NCI-H524 treated with DMSO at 0.1 percent for 48 hours (cell line): ENCODE measurements around the gene STUB1.
"Not testable (repeated sequence)": the region's sequence is repeated elsewhere in the genome, so short reads cannot be mapped to it uniquely, and the experiment has no call there.

Source experiments
- DNase-seq: peaks from one replicate; lab custom pipeline; 2025; lab: John Stamatoyannopoulos, UW

STUB1 gene

DNA sequence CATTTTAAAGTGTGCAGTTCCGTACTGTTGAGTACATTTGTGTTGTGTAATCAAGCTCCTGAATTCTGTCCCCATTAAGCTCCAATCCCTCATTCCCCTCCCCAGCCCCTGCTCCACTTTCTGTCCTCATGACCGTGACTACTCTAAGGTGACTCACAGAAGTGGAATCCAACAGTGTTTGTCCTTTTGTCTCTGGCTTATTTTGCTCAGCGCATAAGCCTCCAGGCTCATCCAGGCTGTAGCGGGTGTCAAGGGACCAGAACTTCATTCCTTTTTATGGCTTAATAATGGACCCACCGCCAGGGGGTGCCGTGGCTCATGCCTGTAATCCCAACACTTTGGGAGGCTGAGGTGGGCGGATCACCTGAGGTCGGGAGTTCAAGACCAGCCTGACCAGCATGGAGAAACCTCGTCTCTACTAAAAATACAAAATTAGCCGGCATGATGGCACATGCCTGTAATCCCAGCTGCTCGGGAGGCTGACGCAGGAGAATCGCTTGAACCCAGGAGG is 32.6 kb downstream of the STUB1 start:
- not testable (repeated sequence) for DNase-seq

DNA sequence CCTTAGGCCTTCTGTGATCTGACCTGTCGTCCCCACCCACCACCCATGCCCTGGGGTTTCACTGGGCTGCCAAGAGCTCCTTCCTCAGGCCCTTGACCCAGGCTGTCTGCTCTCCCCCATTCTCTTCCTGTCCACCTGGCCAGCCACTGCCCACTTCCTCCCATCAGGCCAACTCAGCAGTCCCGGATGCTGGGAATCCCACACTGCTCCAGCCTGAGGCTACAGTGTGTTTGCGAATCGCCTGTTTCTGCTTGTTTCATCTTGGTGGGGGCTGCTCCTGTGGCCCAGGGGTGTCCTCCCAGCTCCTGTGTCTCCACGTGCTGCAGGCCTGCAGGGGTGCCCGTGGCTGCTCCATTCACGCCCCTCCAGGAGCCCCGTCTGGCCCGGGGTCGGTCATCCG is 33.9 kb downstream of the STUB1 start:
- no peak for DNase-seq

DNA sequence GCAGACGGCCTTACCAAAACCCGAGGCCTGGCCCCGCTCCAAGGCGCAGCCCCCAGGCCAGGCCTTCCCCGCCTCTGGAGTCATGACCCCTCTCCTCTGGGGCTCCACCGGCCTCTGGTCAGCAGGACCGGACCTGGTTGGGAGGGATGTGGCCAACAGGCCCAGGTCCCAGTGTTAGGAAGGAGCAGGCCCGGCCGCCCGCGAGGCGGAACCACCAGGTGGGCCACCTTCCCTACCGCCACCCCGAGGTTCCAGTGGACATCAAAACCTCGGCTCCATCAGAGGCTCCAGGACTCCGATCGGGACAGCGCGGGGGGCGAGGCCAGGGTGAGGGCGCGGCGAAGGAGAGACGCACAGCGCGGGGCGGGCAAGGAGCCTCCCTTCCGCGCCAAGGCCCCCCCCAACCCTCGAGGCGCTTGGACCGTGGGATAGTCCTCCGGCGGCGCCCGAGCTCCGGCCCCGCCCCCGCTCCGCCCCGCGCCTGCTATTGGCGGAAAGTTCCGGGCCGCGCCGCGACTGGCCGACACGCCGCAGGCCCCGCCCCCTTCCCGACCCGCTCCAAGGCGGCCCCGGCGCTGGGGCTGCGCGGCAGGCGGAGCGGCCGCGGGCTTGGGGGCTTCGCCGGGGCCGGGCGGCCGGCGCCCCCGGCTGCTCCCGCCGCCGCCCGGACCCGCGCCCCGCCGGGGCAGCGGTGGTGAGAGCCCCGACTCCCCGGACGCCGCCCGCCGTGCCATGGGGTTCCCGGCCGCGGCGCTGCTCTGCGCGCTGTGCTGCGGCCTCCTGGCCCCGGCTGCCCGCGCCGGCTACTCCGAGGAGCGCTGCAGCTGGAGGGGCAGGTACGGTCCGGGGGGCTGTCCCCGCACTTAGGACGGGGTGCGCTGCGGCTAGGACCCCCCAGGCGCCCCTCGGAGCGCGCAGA is 34.6 kb downstream of the STUB1 start, which contains the start of gene METRN:
Gene METRN, plus strand, starts transcription at position 561 of the 919 bp plus-strand sequence. Its CDS starts 172 bp downstream, at position 733.
- peak; percentile 18 for DNase-seq

DNA sequence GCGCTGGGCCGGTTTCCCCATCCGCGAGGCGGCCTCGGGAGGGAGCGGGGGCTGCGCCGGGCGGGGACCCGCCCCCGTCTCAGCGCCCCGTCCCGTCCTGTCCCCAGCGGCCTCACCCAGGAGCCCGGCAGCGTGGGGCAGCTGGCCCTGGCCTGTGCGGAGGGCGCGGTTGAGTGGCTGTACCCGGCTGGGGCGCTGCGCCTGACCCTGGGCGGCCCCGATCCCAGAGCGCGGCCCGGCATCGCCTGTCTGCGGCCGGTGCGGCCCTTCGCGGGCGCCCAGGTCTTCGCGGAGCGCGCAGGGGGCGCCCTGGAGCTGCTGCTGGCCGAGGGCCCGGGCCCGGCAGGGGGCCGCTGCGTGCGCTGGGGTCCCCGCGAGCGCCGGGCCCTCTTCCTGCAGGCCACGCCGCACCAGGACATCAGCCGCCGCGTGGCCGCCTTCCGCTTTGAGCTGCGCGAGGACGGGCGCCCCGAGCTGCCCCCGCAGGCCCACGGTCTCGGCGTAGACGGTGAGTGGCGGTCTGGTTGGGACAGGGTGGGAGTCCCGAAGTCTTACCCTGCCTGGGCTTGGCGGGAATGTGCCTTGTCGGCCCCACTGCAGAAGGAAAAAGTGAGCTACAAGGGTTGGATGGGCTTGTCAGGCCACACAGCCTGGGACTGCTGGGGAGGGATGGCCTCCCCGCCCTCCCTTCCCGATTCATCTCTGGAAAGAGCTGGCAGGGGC is 35.4 kb downstream of the STUB1 start:
- DNase-seq = no peak

DNA sequence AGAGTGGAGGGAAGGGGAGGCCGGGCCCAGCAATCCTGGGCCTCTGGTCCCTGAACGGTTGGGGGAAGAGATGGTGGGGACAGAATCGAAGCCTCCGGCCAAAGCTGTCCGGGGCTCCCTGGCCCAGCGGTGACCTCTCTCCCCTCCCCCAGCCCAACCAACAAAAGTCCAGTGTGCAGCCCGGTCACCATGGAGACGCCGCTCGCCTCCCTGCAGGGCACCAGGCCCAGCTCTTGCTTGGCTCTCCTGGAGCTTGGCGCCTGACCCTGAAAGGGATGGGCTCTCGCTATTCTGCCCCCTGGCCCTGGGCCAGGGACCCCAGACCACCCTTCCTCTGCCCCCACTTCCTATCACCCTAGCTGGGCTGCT is 36.0 kb downstream of the STUB1 start:
- no peak for DNase-seq

DNA sequence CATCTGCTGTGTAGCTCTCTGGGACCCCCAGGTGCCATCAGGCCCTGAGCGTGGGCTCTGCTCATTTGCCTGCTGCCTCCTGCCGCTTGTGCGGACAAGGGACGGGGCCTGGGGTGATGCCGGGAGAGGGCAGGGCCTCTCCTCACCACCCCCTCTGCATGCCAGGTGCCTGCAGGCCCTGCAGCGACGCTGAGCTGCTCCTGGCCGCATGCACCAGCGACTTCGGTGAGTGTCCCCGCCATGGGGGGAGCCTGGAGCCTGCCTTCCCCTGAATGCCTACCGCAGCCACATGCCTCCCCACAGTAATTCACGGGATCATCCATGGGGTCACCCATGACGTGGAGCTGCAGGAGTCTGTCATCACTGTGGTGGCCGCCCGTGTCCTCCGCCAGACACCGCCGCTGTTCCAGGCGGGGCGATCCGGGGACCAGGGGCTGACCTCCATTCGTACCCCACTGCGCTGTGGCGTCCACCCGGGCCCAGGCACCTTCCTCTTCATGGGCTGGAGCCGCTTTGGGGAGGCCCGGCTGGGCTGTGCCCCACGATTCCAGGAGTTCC is 36.6 kb downstream of the STUB1 start:
- no peak for DNase-seq

DNA sequence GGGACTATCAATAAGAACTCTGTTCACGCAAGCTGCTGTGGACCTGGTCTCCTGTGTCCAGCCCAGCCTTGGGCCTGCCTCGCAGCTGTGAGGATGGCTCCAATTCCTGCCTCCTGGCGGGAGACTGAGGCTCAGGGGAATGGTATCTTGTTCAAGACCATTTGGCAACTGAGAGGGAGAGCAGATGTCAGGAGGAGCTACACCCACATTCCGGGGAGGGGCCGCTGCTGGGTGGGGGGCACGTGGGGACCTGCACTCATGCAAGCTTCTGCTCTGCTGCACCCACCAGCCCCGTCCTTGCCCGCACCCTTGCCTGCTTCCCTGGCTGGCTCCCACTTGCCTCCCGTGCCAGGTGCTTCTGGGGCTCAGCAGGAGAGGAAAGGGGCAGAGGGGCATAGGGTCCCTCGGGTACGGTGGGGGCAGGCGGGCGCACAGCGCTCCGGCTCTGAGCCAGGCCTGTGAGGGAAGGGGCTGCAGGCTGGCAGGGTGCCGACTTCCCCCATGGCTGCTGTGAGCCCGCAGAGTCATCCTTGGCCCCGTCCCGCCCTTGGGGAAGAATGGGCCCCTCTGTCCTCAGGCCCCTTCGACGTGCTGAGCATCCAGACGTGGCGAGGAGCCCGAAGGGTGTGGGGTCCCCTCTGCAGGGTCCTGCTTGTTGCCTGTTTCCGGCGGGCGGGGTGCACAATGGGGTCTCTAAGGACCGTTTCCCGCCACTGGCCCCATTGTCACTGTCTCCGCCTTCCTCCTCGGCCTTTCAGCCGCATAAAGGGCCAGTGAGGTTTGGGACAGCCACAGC is 37.4 kb downstream of the STUB1 start:
- no peak for DNase-seq

DNA sequence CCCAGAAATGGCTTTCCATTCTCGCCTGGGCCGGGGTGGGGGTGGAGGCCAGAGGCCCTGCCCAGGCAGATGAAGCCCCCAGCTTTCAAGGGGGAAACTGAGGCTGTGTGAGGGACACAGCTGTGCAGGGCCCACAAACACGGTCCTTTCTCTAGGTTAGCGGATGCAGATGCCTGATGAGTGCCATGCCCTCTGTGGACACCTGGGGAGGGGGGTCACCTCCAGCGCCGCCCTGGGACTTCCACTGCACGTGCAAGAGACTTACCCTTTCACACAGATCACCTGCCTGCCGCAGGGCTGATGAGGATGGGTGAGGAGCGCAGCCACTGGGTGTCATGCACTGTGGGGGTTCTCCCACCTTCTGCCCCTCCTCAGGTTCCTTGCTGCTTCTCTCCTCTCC is 38.2 kb downstream of the STUB1 start:
- no peak for DNase-seq

DNA sequence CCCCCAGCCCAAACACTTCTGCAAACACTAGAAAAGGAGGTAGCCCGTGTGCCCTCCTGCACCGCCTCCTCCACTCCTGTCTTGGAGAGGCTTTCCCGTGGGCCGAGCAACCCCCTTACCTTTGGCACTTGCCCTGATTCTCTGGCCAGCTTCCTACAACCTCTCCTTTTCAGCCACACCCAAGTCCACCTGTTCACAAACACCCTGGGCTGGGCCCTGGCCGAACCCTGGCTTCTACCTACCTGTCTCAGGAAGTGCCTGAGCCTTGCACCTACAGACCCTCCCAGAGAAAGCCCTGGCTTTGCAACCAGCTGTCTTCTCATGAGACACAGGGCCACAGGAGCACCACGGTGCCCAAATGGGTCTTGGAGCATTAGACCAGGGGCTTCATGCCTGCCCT is 38.7 kb downstream of the STUB1 start:
- DNase-seq = no peak

DNA sequence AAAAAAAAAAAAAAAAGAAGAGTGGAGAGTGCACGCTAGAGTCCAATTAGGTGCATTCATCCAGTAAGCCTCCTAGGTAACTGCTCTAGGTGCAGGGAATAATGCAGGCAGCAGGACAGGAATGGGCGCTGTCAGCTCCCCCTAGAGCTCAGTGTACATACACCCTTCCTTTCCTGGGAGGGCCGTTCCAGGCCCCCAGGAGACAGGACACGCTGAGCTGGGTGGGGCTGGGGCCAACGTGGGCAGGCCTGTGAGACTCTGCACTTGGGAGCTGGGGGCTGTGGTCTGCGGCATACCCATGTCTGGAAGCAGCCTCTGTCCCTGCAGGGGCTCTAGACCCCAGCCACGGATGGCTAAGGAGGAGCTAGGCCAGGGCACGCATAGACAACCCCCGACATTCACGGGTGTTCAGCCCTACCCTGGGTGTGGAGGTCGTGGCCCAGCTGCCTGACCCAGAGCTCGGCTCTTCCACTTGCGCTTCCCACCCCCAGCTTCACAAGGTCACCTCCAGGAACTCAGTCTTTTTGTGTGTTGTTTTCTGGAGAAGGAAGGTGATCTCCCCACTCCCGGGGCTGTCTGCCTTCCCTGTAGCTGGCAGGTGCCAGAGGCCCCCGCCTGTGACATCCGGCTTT is 39.7 kb downstream of the STUB1 start:
- DNase-seq = no peak

DNA sequence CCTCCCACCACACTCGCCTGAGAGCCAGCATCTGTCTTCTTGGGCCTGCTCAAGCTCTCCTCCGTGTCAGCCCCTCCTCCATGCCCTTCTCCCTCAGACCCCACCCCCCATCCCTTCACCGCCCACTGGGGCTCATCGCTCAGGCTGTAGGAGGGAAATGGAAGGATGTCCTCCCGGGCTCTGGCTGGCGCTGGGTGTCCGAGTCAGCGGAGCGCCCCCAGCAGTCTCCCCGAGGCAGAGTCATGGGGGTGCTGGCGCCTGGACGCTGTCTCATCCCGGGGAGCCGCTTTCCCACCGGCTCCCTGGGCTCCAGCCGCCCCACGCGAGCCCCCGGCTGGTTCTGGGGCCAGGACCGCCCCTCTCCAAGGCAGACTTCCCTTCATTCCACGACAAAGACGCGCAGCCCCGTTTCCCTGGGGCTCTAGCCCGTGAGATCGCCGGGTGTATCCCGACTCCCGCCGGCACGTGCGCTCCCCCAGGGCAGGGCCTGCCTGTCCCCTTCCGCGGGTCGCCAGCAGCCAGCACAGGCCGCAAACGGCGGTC is 40.3 kb downstream of the STUB1 start:
- DNase-seq = peak; percentile 64

DNA sequence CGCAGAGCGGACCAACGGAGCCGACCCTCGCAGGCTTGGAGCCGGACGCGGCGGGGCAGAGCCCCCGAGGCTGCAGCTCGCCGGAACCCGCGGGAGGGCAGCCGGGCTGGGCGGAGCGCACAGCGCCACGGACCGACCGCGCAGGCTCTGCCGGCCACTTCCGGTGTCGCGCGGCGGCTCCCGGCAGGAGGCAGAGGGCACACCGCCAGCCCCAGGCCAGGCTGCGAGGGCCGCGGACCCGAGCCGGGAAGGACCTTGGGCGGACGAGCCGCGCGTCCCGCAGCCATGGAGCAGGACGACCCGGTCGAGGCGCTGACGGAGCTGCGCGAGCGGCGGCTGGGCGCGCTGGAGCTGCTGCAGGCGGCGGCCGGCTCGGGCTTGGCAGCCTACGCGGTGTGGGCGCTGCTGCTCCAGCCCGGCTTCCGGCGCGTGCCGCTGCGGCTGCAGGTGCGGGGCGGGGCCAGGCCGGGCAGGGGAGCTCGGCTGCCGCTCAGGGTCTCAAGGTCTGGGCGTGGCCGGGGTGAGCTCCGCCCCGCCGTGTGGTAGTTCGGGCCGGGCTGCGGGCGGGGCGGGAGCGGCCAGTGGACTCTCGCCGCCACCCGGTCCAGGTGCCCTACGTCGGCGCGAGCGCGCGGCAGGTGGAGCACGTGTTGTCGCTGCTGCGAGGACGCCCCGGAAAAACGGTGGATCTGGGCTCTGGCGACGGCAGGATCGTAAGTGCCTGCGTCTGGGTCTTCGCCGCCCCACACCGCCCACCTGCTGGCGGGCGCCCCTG is 41.0 kb downstream of the STUB1 start, which contains the start of gene ANTKMT:
Gene ANTKMT, plus strand, starts transcription at position 157 of the 775 bp plus-strand sequence. Its CDS starts 129 bp downstream, at position 286.
- no peak for DNase-seq

DNA sequence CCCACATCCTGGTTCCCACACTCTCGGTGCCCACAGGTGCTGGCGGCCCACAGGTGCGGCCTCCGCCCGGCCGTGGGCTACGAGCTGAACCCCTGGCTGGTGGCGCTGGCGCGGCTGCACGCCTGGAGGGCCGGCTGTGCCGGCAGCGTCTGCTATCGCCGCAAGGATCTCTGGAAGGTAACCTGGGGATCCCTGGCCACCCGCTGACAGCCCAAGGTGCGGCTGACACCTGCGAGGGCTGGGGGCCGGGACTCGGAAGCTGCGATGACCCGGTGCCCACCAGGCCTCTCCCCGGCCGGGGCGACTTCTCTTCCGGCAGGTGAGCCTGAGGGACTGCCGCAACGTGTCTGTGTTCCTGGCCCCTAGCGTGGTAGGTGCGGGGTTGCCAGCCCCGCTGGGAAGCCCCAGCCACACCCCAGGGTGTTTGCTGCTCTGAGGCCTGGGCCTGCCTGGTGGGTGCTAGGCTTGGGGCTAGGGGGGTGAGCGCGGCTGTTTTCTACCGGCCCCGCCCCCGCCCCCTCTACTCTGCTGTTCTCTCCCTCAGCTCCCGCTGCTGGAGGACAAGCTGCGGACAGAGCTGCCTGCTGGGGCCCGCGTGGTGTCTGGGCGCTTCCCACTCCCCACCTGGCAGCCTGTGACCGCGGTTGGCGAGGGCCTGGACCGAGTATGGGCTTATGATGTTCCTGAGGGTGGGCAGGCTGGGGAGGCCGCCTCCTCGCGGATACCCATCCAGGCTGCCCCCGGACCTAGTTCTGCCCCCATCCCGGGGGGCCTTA is 41.7 kb downstream of the STUB1 start:
- no peak for DNase-seq

DNA sequence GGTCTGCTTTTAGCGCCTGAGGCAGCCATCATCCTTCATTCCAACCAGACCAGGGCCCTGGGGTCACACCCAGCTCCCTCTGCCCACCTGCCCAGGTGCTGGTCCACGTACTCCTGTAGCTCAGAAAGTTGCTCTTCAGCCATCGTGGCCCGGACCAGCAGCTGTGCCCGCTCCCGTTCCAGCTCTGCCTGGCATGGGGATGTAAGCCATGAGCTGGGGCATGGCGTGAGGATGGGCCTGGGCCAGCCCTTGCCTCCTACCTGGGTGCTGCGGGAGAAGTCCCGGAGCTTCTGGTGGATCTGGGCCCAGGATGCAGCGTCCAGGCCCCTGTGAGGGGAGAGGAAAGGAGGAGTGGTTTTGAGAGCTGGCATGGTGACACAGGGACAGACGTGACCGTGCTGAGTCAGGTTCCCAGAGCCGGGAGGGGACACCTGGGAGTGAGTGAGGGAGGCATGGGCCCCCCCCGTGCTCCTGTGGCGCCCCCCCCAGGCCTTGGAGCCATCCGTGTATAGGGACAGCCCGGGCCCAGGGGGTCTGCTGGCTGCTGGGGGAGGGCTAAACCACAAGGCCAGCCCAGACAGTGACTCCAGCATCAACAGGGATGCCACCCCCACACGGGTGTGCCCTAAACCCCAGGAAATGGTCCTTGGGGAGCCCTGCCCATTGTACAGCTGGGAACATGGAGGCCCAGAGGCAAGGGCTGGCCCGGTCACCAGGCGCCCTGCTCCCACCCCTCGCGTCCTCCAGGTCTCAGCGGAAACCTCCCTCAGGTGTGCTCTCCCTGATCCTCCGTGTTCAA is 42.8 kb downstream of the STUB1 start:
- DNase-seq = no peak

DNA sequence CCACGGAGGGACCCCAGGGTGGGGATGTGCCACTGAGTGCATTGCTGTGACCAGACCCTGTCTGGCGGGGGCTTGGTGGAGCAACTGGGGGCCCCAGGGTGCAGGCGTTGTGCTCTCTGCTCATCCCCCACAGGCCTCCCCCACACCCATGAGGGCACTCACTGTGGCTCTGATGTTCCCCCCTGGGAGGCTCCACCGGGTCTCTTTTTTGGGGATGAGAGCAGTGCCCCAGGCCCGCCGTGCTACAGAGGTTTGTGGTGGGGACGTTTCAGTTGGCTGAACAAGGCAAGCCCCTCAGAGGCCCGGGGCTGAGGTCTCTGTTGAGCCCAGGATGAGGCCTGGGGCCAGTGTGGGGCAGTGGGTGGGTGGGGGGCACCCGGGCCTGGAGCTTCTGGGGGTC is 43.5 kb downstream of the STUB1 start:
- DNase-seq = no peak

DNA sequence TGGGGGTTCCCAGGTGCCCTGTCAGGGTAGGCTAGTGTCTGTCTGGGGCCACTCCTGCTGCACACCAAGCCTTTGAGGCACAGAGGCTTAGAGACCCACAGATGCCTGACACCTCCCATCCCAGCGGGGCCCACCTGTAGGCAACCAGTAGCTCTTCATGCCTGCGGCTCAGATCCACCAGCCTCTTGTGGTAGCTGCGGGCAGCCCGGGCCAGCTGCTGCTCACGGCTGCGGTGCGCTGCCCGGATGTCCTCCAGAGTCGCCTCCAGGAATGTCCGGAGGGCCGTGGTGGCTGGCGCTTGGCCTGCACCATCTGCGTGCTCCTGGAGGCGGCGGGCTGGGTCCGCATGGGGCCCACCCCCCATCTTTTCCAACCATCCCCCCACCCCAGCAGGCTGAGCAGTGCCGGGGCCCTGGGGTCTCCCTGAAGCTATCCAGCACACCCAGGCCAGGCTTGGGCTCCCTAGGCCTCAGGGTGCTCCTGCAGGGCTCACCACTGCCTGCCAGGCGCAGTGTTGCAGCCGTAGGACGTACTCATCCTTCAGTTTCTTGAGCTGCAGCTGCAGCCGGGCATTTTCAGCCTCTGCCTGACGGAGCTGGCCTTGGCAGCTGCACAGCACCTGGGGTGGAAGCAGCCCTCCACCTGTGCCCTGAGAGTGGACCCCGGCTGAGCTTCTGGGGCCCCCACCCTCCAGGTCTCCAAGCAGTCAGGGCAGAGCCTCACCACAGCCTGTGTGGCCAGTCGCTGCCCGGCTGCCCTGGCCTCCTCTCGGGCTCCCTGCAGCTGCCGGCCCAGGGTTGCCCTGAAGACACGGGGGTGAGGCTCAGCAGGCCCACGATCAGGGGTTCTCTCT is 44.2 kb downstream of the STUB1 start:
- no peak for DNase-seq

DNA sequence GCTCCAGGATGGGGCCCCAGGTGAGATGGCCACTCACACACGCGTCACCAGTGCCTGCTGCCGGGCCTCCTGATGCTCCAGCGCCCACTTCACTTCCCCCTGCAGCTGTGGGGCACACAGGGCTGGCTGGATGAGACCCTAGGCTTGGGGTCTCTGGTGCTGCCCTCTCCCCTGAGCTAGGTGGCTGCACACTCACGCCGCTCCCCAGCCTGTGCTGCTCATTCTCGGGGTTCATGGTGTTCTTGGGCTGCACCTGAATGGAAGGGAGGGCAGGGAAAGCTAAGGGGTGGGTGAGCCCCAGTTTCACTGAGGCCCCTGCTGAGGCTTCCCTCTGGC is 44.8 kb downstream of the STUB1 start:
- DNase-seq = no peak
